KMS-11 (cell line): ENCODE data around the gene GMCL2.

Experiments
- H2AFZ ChIP-seq: fragments of 200-600 bp; sonication (generic); 2 replicates; pipeline ENCODE4 v1.6.1; 2016; ENCODE audit warnings: antibody characterized with exemption, mixed run types, low read depth
- H3K27ac ChIP-seq: fragments of 200-600 bp; sonication (generic); 2 replicates; pipeline ENCODE4 v1.6.1; 2016; ENCODE audit warnings: mild to moderate bottlenecking, mixed run types
- H3K27me3 ChIP-seq: fragments of 200-600 bp; sonication (generic); 2 replicates; pipeline ENCODE4 v1.6.1; 2017; ENCODE audit warnings: mild to moderate bottlenecking, low read depth, mixed run types, moderate library complexity; ENCODE audit not compliant: insufficient read depth
- H3K36me3 ChIP-seq: fragments of 200-600 bp; sonication (generic); 2 replicates; pipeline ENCODE4 v1.6.1; 2017; ENCODE audit warnings: mild to moderate bottlenecking, mixed run types; ENCODE audit not compliant: insufficient read depth
- H3K4me1 ChIP-seq: fragments of 200-600 bp; sonication (generic); 2 replicates; pipeline ENCODE4 v1.6.1; 2016; ENCODE audit warnings: mild to moderate bottlenecking, low read depth, mixed run types; ENCODE audit not compliant: poor library complexity, severe bottlenecking
- H3K4me2 ChIP-seq: fragments of 200-600 bp; sonication (generic); 2 replicates; pipeline ENCODE4 v1.7.0; 2016; ENCODE audit warnings: mild to moderate bottlenecking, mixed run types
- H3K4me3 ChIP-seq: fragments of 200-600 bp; sonication (generic); IDR thresholded peaks from 2 replicates; pipeline ENCODE4 v1.6.1; 2017; ENCODE audit warnings: low read depth, low read length, mixed read lengths; ENCODE audit not compliant: insufficient read depth
- H3K79me2 ChIP-seq: fragments of 200-600 bp; sonication (generic); 2 replicates; pipeline ENCODE4 v1.6.1; 2016; ENCODE audit warnings: low read depth, mixed run types; ENCODE audit not compliant: insufficient read depth
- H3K9ac ChIP-seq: fragments of 200-600 bp; sonication (generic); 2 replicates; pipeline ENCODE4 v1.6.1; 2016; ENCODE audit warnings: mild to moderate bottlenecking, mixed run types
- H4K20me1 ChIP-seq: fragments of 200-600 bp; sonication (generic); 2 replicates; pipeline ENCODE4 v1.6.1; 2016; ENCODE audit warnings: mild to moderate bottlenecking, mixed run types; ENCODE audit not compliant: insufficient read depth
- CTCF ChIP-seq: fragments of 200-600 bp; sonication (generic); conservative IDR thresholded peaks from 2 replicates; pipeline ENCODE4 v1.6.1; 2017; ENCODE audit warnings: low read depth, mild to moderate bottlenecking, antibody characterized with exemption, low read length, moderate library complexity, mixed read lengths

Gene GMCL2

GRCh38 chr5:178221282-178221681 is 34.1 kb upstream of the GMCL2 start:
- Histone ChIP-seq H3K27me3 (no peaks in the 10 kb centered on the region), H3K4me2 (no peak overlapping the region), H3K4me1 (no peaks in the 10 kb centered on the region), H4K20me1 (no peaks in the 10 kb centered on the region), H2AFZ (no peak overlapping the region), H3K79me2 (no peaks in the 10 kb centered on the region), H3K4me3 (no peak overlapping the region), H3K36me3 (no peaks in the 10 kb centered on the region), H3K9ac (no peak overlapping the region), H3K27ac (no peak overlapping the region)
- no peak for TF ChIP-seq CTCF

- H3K79me2 ChIP-seq: no peaks in the 10 kb centered on the region
- no peak overlapping the region for H3K9ac ChIP-seq
- no peaks in the 10 kb centered on the region for H3K27me3 ChIP-seq
- TF ChIP-seq CTCF: no peak
- H4K20me1 ChIP-seq: no peaks in the 10 kb centered on the region
- no peak overlapping the region for H3K4me2 ChIP-seq
- H2AFZ ChIP-seq: no peak overlapping the region
- H3K36me3 ChIP-seq: no peaks in the 10 kb centered on the region
- no peak overlapping the region for H3K4me3 ChIP-seq
- H3K4me1 ChIP-seq: no peaks in the 10 kb centered on the region
- H3K27ac ChIP-seq: no peak overlapping the region
These were observed 31.7 kb upstream of the GMCL2 start for GRCh38 chr5:178218827-178219226.

- no peak overlapping the region for H3K27ac ChIP-seq
These were observed 31.1 kb upstream of the GMCL2 start for GRCh38 chr5:178218237-178218776.

GRCh38 chr5:178216779-178217178 is 29.6 kb upstream of the GMCL2 start:
- no peaks in the 10 kb centered on the region for H3K36me3 ChIP-seq
- H3K4me2 ChIP-seq: no peak overlapping the region
- H3K4me1 ChIP-seq: no peaks in the 10 kb centered on the region
- H4K20me1 ChIP-seq: no peaks in the 10 kb centered on the region
- no peak overlapping the region for H3K9ac ChIP-seq
- no peak overlapping the region for H3K27ac ChIP-seq
- no peaks in the 10 kb centered on the region for H3K79me2 ChIP-seq
- H3K27me3 ChIP-seq: no peaks in the 10 kb centered on the region
- no peak overlapping the region for H2AFZ ChIP-seq
- no peak for TF ChIP-seq CTCF
- no peak overlapping the region for H3K4me3 ChIP-seq

More at GRCh38 chr5:178218237-178218776, 31.1 kb upstream of the GMCL2 start:
- H3K4me1 ChIP-seq: no peaks in the 10 kb centered on the region
- H2AFZ ChIP-seq: no peak overlapping the region
- no peaks in the 10 kb centered on the region for H3K36me3 ChIP-seq
- H3K9ac ChIP-seq: no peak overlapping the region
- H3K27me3 ChIP-seq: no peaks in the 10 kb centered on the region
- H3K4me2 ChIP-seq: no peak overlapping the region
- H3K79me2 ChIP-seq: no peaks in the 10 kb centered on the region
- H4K20me1 ChIP-seq: no peaks in the 10 kb centered on the region
- TF ChIP-seq CTCF: no peak
- no peak overlapping the region for H3K4me3 ChIP-seq
